Stimulated activated naive CD8-positive, alpha-beta T cell treated with anti-CD3 and anti-CD28 coated beads, Interleukin-15, amount 100 ng/mL, for 72 hours (primary cell): Measurements from ENCODE around the gene CHRNA7.
"Not testable (repeated sequence)": the region's sequence is repeated elsewhere in the genome, so short reads cannot be mapped to it uniquely, and the experiment has no call there.

Experiments used
- ATAC-seq: fragments of 150-1000 bp; cut with Tn5 transposase; 2 replicates; pipeline ENCODE4 v1.10.0; 2021; ENCODE audit warnings: mild to moderate bottlenecking, moderate library complexity
- DNase-seq, 2 donors: peaks; one replicate each; pipeline ENCODE4 v3.0.0; 2021 to 2022
- H3K27ac Mint-ChIP-seq, 2 donors: one replicate each; pipeline ENCODE4 v1.8.0; 2022; ENCODE audit warnings: mild to moderate bottlenecking in 2 of 2, mixed read lengths in 2 of 2, moderate library complexity in 2 of 2
- H3K27me3 Mint-ChIP-seq: one replicate; pipeline ENCODE4 v1.8.0; 2022; ENCODE audit warnings: mixed read lengths
- H3K4me1 Mint-ChIP-seq: one replicate; pipeline ENCODE4 v1.8.0; 2022; ENCODE audit warnings: mild to moderate bottlenecking, mixed read lengths
- H3K4me3 Mint-ChIP-seq, 2 donors: one replicate each; pipeline ENCODE4 v1.8.0; 2022; ENCODE audit warnings: mild to moderate bottlenecking in 2 of 2, mixed read lengths in 2 of 2, moderate library complexity in 1 of 2
- H3K9me3 Mint-ChIP-seq, 2 donors: one replicate each; pipeline ENCODE4 v1.8.0; 2022; ENCODE audit warnings: mixed read lengths in 2 of 2

The CHRNA7 gene

DNA sequence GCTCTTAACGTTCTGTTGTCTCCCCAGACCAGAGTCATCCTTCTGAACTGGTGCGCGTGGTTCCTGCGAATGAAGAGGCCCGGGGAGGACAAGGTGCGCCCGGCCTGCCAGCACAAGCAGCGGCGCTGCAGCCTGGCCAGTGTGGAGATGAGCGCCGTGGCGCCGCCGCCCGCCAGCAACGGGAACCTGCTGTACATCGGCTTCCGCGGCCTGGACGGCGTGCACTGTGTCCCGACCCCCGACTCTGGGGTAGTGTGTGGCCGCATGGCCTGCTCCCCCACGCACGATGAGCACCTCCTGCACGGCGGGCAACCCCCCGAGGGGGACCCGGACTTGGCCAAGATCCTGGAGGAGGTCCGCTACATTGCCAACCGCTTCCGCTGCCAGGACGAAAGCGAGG, 137.6 kb downstream of the CHRNA7 start:
- DNase-seq, H3K4me3 Mint-ChIP-seq, H3K9me3 Mint-ChIP-seq, H3K4me1 Mint-ChIP-seq, H3K27me3 Mint-ChIP-seq, H3K27ac Mint-ChIP-seq: not testable (repeated sequence)
- peak; percentile 26 for ATAC-seq

DNA sequence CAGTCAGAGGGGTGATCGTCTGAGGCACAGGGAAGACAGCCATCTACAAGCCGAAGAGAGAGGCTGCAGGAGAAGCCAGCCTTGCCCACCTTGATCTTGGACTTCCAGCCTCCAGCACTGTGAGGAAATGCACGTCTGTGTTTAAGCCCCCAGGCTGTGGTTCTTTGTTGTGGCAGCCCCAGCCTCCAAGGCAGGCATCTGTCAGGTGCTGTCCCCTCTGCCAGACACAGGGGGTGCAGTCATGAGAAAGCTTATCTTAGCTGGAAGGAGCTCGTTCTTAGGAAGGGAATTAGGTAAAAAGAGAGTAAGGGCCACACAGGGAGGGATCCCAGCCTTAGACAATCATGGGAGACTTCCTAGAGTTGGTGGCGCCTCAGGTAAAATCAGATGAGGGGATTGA, 150.3 kb downstream of the CHRNA7 start:
- not testable (repeated sequence) for H3K9me3 Mint-ChIP-seq, H3K4me1 Mint-ChIP-seq, ATAC-seq, H3K4me3 Mint-ChIP-seq, H3K27me3 Mint-ChIP-seq, H3K27ac Mint-ChIP-seq, DNase-seq

DNA sequence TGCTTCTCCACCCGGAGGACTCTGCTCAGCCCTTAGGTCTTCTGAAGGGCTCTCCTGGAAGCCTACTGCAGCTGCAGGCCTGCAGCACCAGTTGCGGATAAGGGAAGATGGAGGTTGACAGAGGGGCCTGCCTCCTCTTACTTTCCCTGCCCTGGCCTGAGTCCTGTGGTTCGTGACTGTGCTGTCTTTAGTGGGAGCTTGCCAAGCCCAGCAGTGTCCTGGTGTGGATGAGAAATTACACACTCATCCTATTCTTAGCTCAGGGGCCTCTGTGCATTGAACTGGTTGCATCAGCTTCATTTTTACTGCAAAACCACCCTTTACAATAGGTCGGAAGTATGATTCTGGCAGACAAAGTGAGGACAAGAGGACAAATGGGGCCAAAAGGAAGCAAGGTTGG, 163.5 kb downstream of the CHRNA7 start:
- not testable (repeated sequence) for H3K4me1 Mint-ChIP-seq, H3K4me3 Mint-ChIP-seq, DNase-seq, H3K27ac Mint-ChIP-seq, H3K27me3 Mint-ChIP-seq, H3K9me3 Mint-ChIP-seq, ATAC-seq

DNA sequence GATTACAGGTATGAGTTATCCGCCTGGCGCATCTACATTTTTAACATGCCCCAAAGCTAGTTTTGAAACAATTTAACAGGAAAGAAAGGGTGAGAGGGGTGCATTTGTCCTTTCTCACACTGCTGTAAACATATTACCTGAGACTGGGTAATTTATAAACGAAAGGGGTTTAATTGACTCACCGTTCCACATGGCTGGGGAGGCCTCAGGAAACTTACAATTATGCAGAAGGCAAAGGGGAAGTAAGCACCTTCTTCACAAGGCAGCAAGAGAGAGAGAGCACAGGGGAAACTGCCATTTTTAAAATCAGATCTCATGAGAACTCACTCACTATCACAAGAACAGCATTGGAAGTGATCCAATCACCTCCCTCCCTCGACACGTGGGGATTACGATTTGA, 165.9 kb downstream of the CHRNA7 start:
- H3K27ac Mint-ChIP-seq, H3K4me1 Mint-ChIP-seq, H3K4me3 Mint-ChIP-seq, H3K27me3 Mint-ChIP-seq, ATAC-seq, DNase-seq, H3K9me3 Mint-ChIP-seq: not testable (repeated sequence)

DNA sequence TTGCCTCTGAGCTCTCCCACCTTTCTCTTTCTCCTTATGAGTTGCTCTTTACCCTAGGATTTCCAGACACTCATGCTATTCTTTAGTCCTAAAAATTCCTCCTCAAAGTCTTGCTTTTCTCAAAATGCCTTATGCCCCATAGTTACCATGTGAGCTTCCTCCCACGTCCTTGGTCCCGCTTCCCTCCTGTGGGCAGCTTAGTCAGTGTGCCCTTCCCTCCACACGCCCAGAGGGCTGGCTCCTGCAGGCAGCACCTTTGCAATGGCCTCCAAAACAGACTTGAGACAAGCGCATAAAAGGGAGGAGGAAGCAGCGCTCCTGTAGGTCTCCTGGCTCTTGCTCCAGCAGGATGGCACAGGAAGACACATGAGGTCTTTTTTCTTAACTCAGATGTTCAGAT, 168.6 kb downstream of the CHRNA7 start:
- not testable (repeated sequence) for H3K27me3 Mint-ChIP-seq, H3K27ac Mint-ChIP-seq, H3K4me1 Mint-ChIP-seq, H3K4me3 Mint-ChIP-seq, DNase-seq, H3K9me3 Mint-ChIP-seq, ATAC-seq

DNA sequence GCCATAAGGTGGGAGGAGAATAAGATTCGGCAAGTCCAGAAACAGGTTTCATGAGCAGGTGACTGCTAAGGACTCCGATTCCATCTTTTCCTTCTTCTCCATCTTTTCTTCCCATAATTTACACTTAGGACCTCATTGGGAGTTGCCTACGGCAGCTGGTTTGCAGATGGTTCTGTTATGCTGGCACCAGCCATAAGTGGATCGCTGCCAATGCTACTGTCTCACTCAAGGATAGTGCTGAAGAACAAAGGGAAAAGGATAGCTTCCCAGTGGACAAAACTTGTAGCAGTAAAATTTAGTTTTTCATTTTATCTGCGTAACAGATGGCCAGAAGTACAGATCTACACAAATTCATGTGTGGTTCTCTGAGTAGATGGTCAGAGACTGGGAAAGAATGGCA, 178.8 kb downstream of the CHRNA7 start:
- not testable (repeated sequence) for H3K27ac Mint-ChIP-seq, H3K27me3 Mint-ChIP-seq, ATAC-seq, H3K4me3 Mint-ChIP-seq, DNase-seq, H3K9me3 Mint-ChIP-seq, H3K4me1 Mint-ChIP-seq

DNA sequence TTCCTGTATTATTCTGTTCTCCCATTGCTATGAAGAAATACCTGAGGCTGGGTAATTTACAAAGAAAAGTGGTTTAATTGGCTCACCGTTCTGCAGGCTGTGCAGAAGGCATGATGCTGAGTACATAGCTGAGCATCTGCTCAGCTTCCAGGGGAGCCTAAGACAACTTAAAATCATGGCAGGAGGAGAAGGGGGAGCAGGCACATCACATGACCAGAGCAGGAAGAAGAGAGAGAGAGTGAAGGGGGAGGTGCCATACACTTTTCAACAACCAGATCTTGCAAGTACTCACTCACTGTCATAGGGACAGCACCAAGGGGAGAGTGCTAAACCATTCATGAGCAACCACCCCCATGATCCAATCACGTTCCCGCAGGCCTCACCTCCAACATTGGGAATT, 188.4 kb downstream of the CHRNA7 start:
- ATAC-seq, result no peak
- no peaks in the 10 kb centered on the region for H3K27me3 Mint-ChIP-seq

More for the DNA sequence above, 188.4 kb downstream of the CHRNA7 start:
- H3K9me3 Mint-ChIP-seq, result peaks cover 20 to 22% of the 10 kb centered on the region in 2 donors
- no peak overlapping the region for H3K27ac Mint-ChIP-seq
- no peak for DNase-seq
- H3K4me1 Mint-ChIP-seq, result no peaks in the 10 kb centered on the region
- no peak overlapping the region for H3K4me3 Mint-ChIP-seq
